Endothelial cell (in vitro differentiated cells): ENCODE measurements around the gene KIF1B. TPM values are rescaled to one million over a fixed set of nuclear protein-coding genes. Genes with fewer than 3 reads are reported as not detected.

Source experiments
- DNase-seq: peaks from one replicate; pipeline ENCODE4 v3.0.0; 2021; ENCODE audit warnings: low spot score
- H3K27ac Mint-ChIP-seq: one replicate; pipeline ENCODE4 v1.8.0; 2021; ENCODE audit warnings: mixed read lengths, inconsistent platforms; ENCODE audit not compliant: unreplicated experiment
- H3K27me3 Mint-ChIP-seq: one replicate; pipeline ENCODE4 v1.8.0; 2021; ENCODE audit warnings: mild to moderate bottlenecking, moderate library complexity, mixed read lengths, inconsistent platforms; ENCODE audit not compliant: unreplicated experiment
- H3K36me3 Mint-ChIP-seq: one replicate; pipeline ENCODE4 v1.8.0; 2021; ENCODE audit warnings: mild to moderate bottlenecking, low read depth, mixed read lengths, inconsistent platforms; ENCODE audit not compliant: unreplicated experiment
- H3K4me1 Mint-ChIP-seq: one replicate; pipeline ENCODE4 v1.8.0; 2021; ENCODE audit warnings: mild to moderate bottlenecking, mixed read lengths, inconsistent platforms; ENCODE audit not compliant: unreplicated experiment
- H3K4me3 Mint-ChIP-seq: one replicate; pipeline ENCODE4 v1.8.0; 2021; ENCODE audit warnings: mild to moderate bottlenecking, mixed read lengths, inconsistent platforms; ENCODE audit not compliant: unreplicated experiment
- H3K9me3 Mint-ChIP-seq: one replicate; pipeline ENCODE4 v1.8.0; 2021; ENCODE audit warnings: mixed read lengths, inconsistent platforms; ENCODE audit not compliant: unreplicated experiment
- CTCF ChIP-seq: fragments of 200-600 bp; sonication (generic); IDR thresholded peaks from one replicate; pipeline ENCODE4 v1.5.0; 2021; ENCODE audit warnings: antibody characterized with exemption; ENCODE audit not compliant: unreplicated experiment
- total RNA-seq: library from RNA; stranded (reverse); fragmentation: NEBNext Ultra II Directional; extraction: Animal tissue kit (Norgen Biotek cat#: 25700); gene quantifications from one replicate; pipeline ENCODE4 v1.2.1, GENCODE V29; 2021; ENCODE audit not compliant: unreplicated experiment

The KIF1B gene
- total RNA-seq, 1 donor from 2014 or later, result 111 TPM

- H3K36me3 Mint-ChIP-seq, result peaks cover 33% of the 10 kb centered on the region
- H3K27ac Mint-ChIP-seq, result no peak overlapping the region
Measured at GRCh38 chr1:10278880-10279279, 68.5 kb downstream of the KIF1B start.

DNA sequence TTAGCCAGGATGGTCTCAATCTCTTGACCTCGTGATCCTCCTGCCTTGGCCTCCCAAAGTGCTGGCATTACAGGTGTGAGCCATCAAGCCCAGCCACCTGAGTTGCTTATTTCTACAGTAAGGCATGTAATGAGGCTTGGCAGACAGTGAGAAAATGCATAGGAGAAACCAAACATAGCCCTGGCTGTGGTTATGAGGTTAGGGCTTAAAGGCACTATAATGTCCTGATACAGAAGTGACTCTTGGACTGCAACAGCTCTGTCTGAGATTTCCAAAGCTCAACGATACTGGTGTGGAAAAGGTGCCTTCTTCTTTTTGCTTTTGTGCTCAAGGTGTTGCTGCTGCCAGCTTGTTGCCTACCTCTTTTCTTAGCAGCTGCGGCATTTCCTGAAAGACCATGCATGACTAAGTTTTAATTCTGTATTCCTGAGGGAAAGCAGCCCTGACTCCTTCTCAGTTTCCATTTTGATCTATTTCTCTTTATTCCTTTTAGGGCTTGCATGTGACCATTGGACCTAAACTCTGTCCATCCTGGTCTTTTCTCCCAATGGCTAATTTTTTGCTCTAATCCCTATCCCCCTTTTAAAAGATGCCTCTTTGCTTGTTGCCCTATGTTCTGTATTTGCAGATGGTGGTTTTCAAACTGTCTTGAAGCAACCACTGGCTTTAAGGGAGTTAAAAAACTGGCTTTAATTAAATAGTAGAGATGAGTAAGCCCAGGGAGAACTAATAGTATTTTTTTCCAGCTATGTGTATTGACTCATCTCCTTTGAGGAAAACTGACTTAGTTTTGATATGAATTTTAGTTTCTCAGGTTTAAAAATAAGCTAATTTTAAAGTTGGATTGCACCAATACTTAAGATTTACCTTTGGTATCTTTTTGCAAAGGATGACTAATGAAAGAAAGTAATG, 70.3 kb downstream of the KIF1B start:
- DNase-seq, result no peak
- TF ChIP-seq CTCF, result no peak
- Mint-ChIP-seq H3K36me3 (peaks cover 29% of the 10 kb centered on the region), H3K27me3 (peaks cover 2% of the 10 kb centered on the region), H3K4me3 (no peak overlapping the region), H3K27ac (no peak overlapping the region), H3K4me1 (no peaks in the 10 kb centered on the region), H3K9me3 (no peaks in the 10 kb centered on the region)

More at GRCh38 chr1:10278880-10279279, 68.5 kb downstream of the KIF1B start:
- H3K4me1 Mint-ChIP-seq, result no peaks in the 10 kb centered on the region
- no peak overlapping the region for H3K4me3 Mint-ChIP-seq
- no peak for TF ChIP-seq CTCF
- H3K27me3 Mint-ChIP-seq, result peaks cover 4% of the 10 kb centered on the region
- no peak for DNase-seq
- H3K9me3 Mint-ChIP-seq, result no peaks in the 10 kb centered on the region

- Mint-ChIP-seq H3K27ac (peak overlapping the region; percentile 67), H3K36me3 (peaks cover 27% of the 10 kb centered on the region), H3K27me3 (no peaks in the 10 kb centered on the region), H3K4me3 (no peak overlapping the region), H3K4me1 (no peaks in the 10 kb centered on the region), H3K9me3 (no peaks in the 10 kb centered on the region)
- DNase-seq, result no peak
- TF ChIP-seq CTCF, result no peak
Measured at GRCh38 chr1:10283318-10283984, 73.1 kb downstream of the KIF1B start.

DNA sequence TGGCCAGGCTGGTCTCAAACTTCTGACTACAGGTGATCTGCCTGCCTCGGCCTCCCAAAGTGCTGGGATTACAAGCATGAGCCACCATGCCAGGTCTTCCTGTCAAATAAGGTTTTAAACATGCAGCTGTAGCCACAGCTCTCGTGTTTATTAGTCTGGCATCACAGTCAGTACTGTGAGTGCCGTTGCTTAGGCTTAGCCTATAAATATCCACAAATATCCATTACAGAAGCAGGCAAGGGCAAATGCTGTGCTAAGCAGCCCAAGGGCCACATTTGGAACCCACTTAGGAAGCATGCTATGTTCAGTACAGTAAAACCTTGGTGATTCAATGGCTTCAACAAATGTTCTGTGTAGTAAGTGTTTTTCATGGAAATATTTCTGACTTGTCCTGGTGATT, 75.9 kb downstream of the KIF1B start:
- H3K4me1 Mint-ChIP-seq, result no peaks in the 10 kb centered on the region
- no peak overlapping the region for H3K4me3 Mint-ChIP-seq
- no peak overlapping the region for H3K27ac Mint-ChIP-seq
- no peak for TF ChIP-seq CTCF
- no peak for DNase-seq
- H3K36me3 Mint-ChIP-seq, result peaks cover 38% of the 10 kb centered on the region
- H3K9me3 Mint-ChIP-seq, result no peaks in the 10 kb centered on the region
- no peaks in the 10 kb centered on the region for H3K27me3 Mint-ChIP-seq
